ENCODE measurements around the gene SEMA7A.
A peak's percentile ranks its signal among the peaks of the same experiment; 100 is the strongest.

Gene SEMA7A

DNA sequence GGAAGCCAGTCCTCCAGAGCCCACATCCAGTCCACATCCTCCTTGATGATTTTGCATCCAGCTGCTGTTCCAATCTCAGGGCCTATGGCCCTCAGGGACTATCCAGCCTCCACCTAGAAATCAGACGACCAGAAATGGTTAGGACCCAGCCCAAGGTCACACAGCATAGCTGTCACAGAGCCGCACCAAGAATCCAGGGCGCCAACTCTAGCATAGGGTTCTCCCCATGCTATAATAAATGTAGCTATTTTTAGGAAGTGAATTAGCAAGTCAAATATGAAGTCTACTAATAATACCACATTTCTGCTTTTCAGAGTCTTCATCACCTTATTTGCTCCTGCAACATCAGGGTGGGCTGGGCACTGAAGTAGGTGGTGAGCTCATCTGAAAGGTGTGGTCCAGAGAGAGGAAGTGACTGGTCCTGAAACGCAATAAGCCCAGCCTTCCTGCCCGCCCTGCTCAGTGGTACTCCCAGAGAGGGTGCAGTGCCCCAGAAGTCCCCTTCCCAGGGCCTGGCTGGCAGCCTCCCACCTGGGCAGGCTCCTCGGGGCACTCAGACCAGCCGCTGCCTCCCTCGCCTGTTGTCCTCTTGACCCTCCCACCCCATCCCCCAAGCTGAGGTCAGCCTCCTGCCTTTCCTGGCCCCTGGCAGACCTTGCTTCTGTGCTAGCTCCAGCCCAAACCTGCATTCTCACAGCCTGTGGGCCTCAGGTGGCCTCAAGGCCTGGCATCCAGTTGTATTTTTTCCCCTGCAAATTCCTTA lies 48.7 kb downstream of the SEMA7A start:
- DNase-seq: no peak

GRCh38 chr15:74384566-74384880 lies 49.2 kb downstream of the SEMA7A start:
- no peak for DNase-seq

DNA sequence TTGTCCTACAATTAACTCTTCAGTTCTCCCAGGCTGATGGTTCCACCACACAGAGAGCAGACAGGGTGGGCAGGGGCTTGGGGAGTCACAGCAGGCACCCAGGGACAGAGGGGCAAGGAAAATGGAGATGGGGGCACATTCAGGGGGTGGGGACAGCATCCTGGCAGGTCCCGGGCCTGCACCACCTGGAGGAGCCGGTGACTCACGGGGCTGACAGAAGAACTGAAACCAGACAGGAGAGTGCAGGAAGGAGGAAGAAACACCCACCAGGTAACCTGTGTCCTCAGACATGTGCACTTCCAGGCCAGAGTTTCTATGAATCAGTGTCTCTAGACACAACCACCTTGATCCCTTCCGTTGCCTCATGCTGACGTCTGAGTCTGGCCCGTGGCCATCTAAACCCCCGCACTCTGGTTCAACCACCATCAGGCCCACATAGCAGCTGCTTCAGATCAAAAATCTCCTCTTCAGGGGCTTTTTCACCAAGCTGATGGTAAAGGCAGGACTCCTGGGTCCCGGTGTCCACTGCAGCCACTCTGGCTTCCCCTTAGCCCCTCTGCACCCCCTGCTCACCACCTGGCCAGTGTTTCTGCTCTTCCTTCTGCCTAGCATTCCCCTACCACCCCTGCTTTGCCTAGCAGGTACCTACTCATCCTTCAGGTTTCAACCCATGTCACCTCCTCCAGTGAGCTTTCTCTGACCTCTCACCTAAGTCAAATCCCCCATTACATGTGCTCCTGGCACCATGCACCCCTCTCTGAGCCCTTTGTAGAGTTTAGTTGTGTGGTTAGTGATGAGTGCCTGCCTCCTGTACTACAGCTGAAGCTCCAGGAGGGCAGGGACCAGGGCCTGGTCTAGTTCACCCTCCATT lies 49.8 kb downstream of the SEMA7A start:
- DNase-seq: no peak

DNA sequence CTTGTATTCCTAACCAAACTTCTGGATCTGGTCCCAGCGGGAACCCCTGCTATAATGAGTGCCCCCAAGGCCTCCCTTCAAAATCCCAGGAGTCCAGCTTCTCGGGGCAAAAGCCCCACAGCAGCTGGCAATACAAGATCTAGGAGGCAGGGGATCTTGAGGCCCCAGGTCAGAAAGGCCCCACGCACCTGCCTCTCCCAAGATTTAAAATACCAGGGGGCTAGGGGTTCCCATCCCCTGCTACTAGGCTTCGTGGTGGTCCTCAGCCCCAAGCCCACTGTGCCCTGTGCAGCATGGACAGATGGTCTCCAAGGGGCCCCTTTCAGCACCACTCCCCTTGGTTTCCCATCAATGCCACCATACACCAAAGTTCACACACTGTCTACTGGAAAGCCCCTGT lies 50.5 kb downstream of the SEMA7A start:
- DNase-seq: no peak

DNA sequence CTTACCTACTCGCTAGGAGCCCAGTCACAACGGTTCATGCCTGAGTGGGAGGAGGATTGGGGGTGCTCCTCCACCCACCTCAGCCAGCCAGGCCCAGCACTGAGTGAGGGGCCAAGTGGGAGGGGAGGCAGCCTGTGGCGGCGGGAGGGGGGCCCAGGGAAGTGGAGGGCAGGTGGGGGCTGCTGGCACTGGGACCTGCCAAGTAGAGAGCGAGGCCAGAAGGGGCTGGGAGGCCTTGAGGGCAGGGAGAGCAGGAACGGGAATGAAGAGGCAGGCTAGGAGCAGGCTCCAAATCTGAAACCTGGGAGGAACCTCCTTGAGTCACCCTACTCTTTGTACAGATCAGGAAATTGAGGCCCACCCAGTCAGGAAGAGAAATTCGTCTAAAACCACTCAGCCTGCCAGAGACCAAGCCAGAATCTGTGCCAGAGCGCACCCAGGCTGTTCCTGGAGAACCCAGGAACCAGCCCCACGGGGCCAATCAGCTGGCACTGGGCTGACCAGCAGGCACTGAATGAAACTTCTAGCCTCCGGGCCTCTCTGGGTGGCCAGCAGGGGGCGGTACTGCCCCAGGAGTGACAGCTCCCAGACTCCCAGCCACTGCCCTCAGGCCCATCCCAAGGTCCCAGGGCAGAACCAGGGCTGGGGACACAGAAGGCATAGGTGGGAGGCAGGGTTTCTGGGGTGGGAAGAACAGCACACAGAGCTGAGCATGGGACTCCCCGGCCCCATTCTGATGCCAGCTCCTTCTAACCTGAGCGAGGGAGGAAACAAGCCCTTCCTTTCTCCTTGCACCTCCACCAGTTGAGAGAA lies 51.5 kb downstream of the SEMA7A start:
- peak; percentile 7 for DNase-seq

DNA sequence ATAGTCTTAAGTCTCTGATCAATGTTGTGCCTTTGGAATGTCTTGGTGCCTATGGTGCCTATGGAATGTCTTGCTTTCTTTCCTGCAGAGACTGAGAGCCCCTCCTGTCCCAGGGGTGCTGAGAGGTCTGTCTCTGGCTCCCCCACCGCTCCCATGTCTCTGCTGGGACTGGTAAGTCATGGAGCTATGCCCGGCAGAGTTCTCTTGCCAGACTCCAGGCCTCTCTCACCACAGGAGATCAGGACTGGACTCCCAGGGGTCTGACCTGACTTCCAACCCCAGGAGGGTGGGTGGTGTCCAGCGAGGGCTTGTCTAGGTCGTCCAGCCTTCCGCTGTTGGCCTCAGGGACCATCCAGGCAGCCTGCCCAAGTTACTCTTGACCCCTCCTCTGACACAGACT lies 52.3 kb downstream of the SEMA7A start:
- DNase-seq: no peak

GRCh38 chr15:74381190-74381453 lies 52.6 kb downstream of the SEMA7A start:
- DNase-seq: no peak

- no peak for DNase-seq
Observed at GRCh38 chr15:74380361-74381189, 53.2 kb downstream of the SEMA7A start.

DNA sequence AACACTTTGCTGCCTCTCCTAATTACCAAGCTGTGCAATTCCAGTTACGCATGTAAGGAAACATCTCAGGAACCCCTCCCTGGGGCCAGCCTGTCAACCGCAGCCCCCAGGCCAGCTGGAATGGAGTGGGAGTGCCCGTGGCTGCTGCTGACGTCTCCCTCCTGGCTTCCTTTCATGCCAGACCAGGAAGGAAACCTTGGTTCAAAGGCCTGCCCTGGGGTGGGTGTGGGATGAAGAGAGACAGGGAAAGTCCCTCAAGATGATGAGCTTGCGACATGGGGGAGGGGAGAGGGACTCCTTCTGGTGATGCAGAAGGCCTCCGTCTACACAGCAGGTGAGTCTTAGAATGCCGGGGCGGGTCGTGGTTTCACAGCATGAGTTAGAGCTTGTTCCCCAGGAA lies 54.9 kb downstream of the SEMA7A start:
- no peak for DNase-seq

DNA sequence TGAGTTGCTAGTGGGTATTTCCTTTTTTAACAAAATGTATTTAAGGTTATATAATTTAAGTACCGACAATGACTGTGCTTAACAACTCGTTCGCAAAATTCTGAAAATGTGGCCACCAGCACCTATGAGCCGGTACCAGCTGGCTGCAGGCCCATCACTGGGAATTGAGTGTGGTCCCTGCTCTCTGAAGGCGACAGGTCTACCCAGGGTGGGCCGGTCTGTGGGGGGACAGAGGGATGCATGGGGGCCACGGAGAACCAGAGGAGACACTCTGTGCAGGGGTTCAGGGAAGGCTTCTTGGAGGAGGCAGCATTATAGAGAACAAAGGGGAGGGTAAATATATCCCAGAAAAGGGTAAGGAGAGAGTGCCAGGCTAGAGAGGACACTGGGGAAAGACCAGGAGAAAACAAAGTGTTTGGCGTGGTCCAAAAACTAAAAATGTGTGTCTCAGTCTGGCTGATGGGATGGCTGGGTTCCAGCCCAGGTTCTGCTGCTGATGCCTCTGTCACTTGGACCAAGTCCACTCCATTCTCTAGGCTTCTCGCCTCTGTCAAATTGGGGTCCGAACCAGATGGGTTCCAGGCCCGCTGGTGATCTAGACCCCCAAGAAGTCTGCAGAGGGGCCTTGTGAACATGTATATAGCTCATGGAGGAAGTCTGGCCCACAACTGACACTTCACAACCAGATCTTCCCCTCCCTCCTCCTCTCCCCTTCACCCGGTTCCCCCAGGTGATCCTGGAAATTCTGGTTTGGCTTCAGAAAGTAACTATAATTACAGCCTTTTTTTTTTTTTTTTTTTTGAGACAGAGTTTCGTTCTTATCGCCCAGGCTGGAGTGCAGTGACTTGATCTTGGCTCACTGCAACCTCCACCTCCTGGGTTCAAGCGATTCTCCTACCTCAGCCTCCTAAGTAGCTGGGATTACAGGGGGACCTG lies 55.7 kb downstream of the SEMA7A start:
- DNase-seq: no peak

DNA sequence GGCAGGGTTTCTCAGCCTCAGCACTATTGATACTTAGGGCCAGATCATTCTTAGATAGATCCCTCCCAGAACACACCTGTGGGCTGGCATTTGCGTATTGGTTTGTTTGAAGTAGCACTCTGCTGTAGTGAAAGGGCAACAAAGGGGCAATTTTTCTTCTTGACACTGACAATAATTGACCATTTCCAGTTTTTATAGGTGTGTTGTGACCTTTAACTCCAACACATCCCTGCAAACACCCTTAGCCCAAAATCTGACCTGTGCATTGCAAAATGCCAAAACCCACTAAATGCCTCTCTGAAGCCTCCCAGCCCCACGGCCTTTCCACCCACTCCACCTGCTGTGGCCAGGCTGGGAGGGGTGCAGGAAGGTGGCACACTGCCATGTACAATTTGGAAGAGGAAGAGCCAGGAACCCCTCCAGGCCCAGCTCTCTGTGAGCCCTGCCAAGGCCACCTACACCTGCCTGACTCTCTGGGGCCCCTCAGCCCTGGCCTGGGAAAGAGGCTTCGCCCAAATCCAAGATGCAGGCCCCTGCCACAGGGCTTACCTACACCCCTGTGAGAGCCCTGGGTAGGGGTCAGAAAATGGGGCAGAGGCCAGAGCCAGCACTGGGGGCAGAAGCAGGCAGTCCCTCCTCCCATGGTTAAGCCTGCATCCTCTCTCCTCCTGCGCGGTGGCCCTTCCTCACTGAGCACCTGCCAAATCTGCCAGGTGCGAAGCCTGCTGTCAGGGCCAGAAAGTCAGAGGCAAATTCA lies 56.8 kb downstream of the SEMA7A start:
- DNase-seq: no peak

GRCh38 chr15:74376226-74376625 lies 57.5 kb downstream of the SEMA7A start:
- DNase-seq: no peak

GRCh38 chr15:74375303-74375693 lies 58.5 kb downstream of the SEMA7A start:
- peak; percentile 64 for DNase-seq

DNA sequence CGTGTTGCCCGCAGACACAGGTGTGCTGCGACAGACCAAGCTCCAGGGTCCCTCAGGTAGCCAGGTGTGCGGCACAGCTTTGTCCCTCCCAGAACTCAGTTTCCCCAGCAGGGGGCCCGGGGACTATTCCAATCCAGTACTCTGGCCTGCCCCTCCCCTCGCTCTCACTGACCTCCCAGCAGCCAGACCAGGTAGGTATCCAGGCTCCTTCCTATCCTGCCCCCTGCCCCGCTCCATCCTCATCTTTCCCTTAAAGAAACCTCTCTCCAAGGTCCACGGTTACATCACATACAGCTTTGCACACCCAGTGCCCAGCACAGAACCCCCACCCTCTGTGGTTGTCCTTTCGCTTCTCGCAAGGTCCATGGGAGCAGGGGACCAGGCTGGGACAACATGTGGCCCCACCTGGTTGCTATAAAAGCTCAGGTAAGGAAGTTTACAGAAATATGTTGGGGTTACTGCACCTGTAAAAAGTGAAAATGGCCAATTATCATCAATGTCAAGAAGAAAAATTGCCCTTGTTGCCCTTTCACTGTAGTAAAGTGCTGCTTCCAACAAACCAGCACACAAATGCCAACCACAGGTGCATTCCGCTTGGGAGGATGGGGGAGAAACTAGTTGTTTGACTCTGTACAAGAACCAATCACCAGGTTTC lies 59.0 kb downstream of the SEMA7A start:
- no peak for DNase-seq

GRCh38 chr15:74373731-74374647 lies 59.8 kb downstream of the SEMA7A start:
- peak; percentile 93 for DNase-seq

- no peak for DNase-seq
Observed at GRCh38 chr15:74373056-74373650, 60.6 kb downstream of the SEMA7A start.

DNA sequence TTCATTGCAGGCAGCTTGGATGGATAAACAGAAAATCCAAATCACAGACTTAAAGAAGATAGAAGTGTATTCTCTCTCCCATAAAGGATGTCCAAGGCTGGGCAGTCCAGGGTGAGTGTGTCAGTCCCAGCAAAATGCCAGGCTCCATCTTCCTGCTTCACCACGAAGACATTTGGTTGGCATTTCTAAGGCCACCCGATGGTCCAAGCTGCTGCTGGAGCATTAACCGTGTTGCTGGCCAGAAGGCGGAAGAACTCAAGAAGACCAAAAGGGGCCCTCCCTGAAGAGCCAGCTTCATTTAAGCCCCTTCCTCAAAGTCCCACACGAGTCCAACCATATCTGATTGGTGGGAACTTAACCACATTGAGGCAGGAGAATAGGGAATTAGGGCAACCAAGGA lies 63.3 kb downstream of the SEMA7A start:
- DNase-seq: no peak

DNA sequence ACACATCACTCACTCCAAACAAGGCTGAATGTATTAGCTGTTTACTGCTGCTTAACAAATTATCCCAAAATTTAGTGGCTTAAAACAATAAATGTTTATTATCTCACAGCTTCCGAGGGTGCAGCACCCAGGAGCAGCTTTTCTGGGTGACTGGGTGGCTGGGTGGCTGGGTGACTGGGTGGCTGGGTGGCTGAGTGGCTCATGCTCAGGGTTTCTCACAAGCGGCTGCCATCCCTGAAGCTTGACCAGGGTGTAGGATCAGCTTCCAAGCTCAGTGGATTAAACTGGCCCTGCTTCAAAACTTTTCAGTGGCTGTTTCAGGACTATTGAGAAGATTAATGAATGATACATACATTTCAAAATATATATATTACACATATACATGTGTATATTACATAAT lies 64.0 kb downstream of the SEMA7A start:
- no peak for DNase-seq

Data from NCI-H2171 (cell line).